ENCODE results near the gene SORCS2.

SORCS2 gene

GRCh38 chr4:7291372-7292114 is 99.2 kb downstream of the SORCS2 start:
- H3K9me3 ChIP-seq (ENCODE audit: control insufficient read depth in 2 of 2, low read length in 2 of 2) = no peaks in the 10 kb centered on the region
- H3K4me1 ChIP-seq (ENCODE audit: control insufficient read depth, insufficient read depth, low read length) = peaks cover 16% of the 10 kb centered on the region
- no peak overlapping the region for H3K27ac ChIP-seq (ENCODE audit: low read length)
- no peaks in the 10 kb centered on the region for H3K36me3 ChIP-seq (ENCODE audit: control insufficient read depth in 2 of 2, insufficient read depth in 2 of 2, low read length in 2 of 2)
- H3K9ac ChIP-seq (ENCODE audit: low read length in 2 of 2) = no peak overlapping the region
- peaks cover 3 to 4% of the 10 kb centered on the region in 2 donors for H3K27me3 ChIP-seq (ENCODE audit: control insufficient read depth in 1 of 2, insufficient read depth in 2 of 2, low read length in 2 of 2)
- no peak overlapping the region for H3K4me3 ChIP-seq (ENCODE audit: low read length in 2 of 2)

- peaks cover 16% of the 10 kb centered on the region for H3K4me1 ChIP-seq (ENCODE audit: control insufficient read depth, insufficient read depth, low read length)
- H3K27me3 ChIP-seq (ENCODE audit: control insufficient read depth in 1 of 2, insufficient read depth in 2 of 2, low read length in 2 of 2) = peaks cover 3 to 4% of the 10 kb centered on the region in 2 donors
- no peak overlapping the region for H3K27ac ChIP-seq (ENCODE audit: low read length)
These were observed 101.4 kb downstream of the SORCS2 start for GRCh38 chr4:7293703-7294102.

GRCh38 chr4:7294176-7294756 is 101.9 kb downstream of the SORCS2 start:
- Histone ChIP-seq H3K9me3 (ENCODE audit: control insufficient read depth in 2 of 2, low read length in 2 of 2) (no peaks in the 10 kb centered on the region), H3K27ac (ENCODE audit: low read length) (no peak overlapping the region), H3K4me3 (ENCODE audit: low read length in 2 of 2) (no peak overlapping the region), H3K4me1 (ENCODE audit: control insufficient read depth, insufficient read depth, low read length) (peaks cover 16% of the 10 kb centered on the region), H3K36me3 (ENCODE audit: control insufficient read depth in 2 of 2, insufficient read depth in 2 of 2, low read length in 2 of 2) (no peaks in the 10 kb centered on the region), H3K9ac (ENCODE audit: low read length in 2 of 2) (no peak overlapping the region), H3K27me3 (ENCODE audit: control insufficient read depth in 1 of 2, insufficient read depth in 2 of 2, low read length in 2 of 2) (peaks cover 3 to 4% of the 10 kb centered on the region in 2 donors)

More at GRCh38 chr4:7293703-7294102, 101.4 kb downstream of the SORCS2 start:
- Histone ChIP-seq H3K9me3 (ENCODE audit: control insufficient read depth in 2 of 2, low read length in 2 of 2) (no peaks in the 10 kb centered on the region), H3K36me3 (ENCODE audit: control insufficient read depth in 2 of 2, insufficient read depth in 2 of 2, low read length in 2 of 2) (no peaks in the 10 kb centered on the region), H3K4me3 (ENCODE audit: low read length in 2 of 2) (no peak overlapping the region), H3K9ac (ENCODE audit: low read length in 2 of 2) (no peak overlapping the region)

GRCh38 chr4:7295197-7295910 is 103.0 kb downstream of the SORCS2 start:
- Histone ChIP-seq H3K9me3 (ENCODE audit: control insufficient read depth in 2 of 2, low read length in 2 of 2) (no peaks in the 10 kb centered on the region), H3K4me1 (ENCODE audit: control insufficient read depth, insufficient read depth, low read length) (peaks cover 16% of the 10 kb centered on the region), H3K4me3 (ENCODE audit: low read length in 2 of 2) (peak overlapping the region in 1 of 2 donors; percentile 47), H3K36me3 (ENCODE audit: control insufficient read depth in 2 of 2, insufficient read depth in 2 of 2, low read length in 2 of 2) (no peaks in the 10 kb centered on the region), H3K27me3 (ENCODE audit: control insufficient read depth in 1 of 2, insufficient read depth in 2 of 2, low read length in 2 of 2) (peaks cover 3 to 4% of the 10 kb centered on the region in 2 donors), H3K27ac (ENCODE audit: low read length) (no peak overlapping the region), H3K9ac (ENCODE audit: low read length in 2 of 2) (no peak overlapping the region)

- Histone ChIP-seq H3K9me3 (ENCODE audit: control insufficient read depth in 2 of 2, low read length in 2 of 2) (no peaks in the 10 kb centered on the region), H3K36me3 (ENCODE audit: control insufficient read depth in 2 of 2, insufficient read depth in 2 of 2, low read length in 2 of 2) (no peaks in the 10 kb centered on the region), H3K9ac (ENCODE audit: low read length in 2 of 2) (no peak overlapping the region), H3K4me1 (ENCODE audit: control insufficient read depth, insufficient read depth, low read length) (peaks cover 14% of the 10 kb centered on the region), H3K27ac (ENCODE audit: low read length) (no peak overlapping the region), H3K4me3 (ENCODE audit: low read length in 2 of 2) (peak overlapping the region in 1 of 2 donors; percentile 47), H3K27me3 (ENCODE audit: control insufficient read depth in 1 of 2, insufficient read depth in 2 of 2, low read length in 2 of 2) (peaks cover 3 to 4% of the 10 kb centered on the region in 2 donors)
These were observed 103.7 kb downstream of the SORCS2 start for GRCh38 chr4:7295911-7296660.

- no peak overlapping the region for H3K9ac ChIP-seq (ENCODE audit: low read length in 2 of 2)
- no peaks in the 10 kb centered on the region for H3K9me3 ChIP-seq (ENCODE audit: control insufficient read depth in 2 of 2, low read length in 2 of 2)
- no peak overlapping the region for H3K27ac ChIP-seq (ENCODE audit: low read length)
- no peaks in the 10 kb centered on the region for H3K36me3 ChIP-seq (ENCODE audit: control insufficient read depth in 2 of 2, insufficient read depth in 2 of 2, low read length in 2 of 2)
- H3K4me1 ChIP-seq (ENCODE audit: control insufficient read depth, insufficient read depth, low read length) = peaks cover 8% of the 10 kb centered on the region
- peaks cover 3 to 4% of the 10 kb centered on the region in 2 donors for H3K27me3 ChIP-seq (ENCODE audit: control insufficient read depth in 1 of 2, insufficient read depth in 2 of 2, low read length in 2 of 2)
- H3K4me3 ChIP-seq (ENCODE audit: low read length in 2 of 2) = no peak overlapping the region
These were observed 104.5 kb downstream of the SORCS2 start for GRCh38 chr4:7296661-7297335.

- no peaks in the 10 kb centered on the region for H3K36me3 ChIP-seq (ENCODE audit: control insufficient read depth in 2 of 2, insufficient read depth in 2 of 2, low read length in 2 of 2)
- no peak overlapping the region for H3K4me3 ChIP-seq (ENCODE audit: low read length in 2 of 2)
- peaks cover 8% of the 10 kb centered on the region for H3K4me1 ChIP-seq (ENCODE audit: control insufficient read depth, insufficient read depth, low read length)
- peaks cover 3 to 4% of the 10 kb centered on the region in 2 donors for H3K27me3 ChIP-seq (ENCODE audit: control insufficient read depth in 1 of 2, insufficient read depth in 2 of 2, low read length in 2 of 2)
- H3K27ac ChIP-seq (ENCODE audit: low read length) = no peak overlapping the region
- H3K9ac ChIP-seq (ENCODE audit: low read length in 2 of 2) = no peak overlapping the region
- no peaks in the 10 kb centered on the region for H3K9me3 ChIP-seq (ENCODE audit: control insufficient read depth in 2 of 2, low read length in 2 of 2)
These were observed 105.0 kb downstream of the SORCS2 start for GRCh38 chr4:7297374-7297773.

- H3K4me1 ChIP-seq (ENCODE audit: control insufficient read depth, insufficient read depth, low read length) = peaks cover 8% of the 10 kb centered on the region
- H3K36me3 ChIP-seq (ENCODE audit: control insufficient read depth in 2 of 2, insufficient read depth in 2 of 2, low read length in 2 of 2) = no peaks in the 10 kb centered on the region
- peaks cover 3 to 4% of the 10 kb centered on the region in 2 donors for H3K27me3 ChIP-seq (ENCODE audit: control insufficient read depth in 1 of 2, insufficient read depth in 2 of 2, low read length in 2 of 2)
- H3K27ac ChIP-seq (ENCODE audit: low read length) = no peak overlapping the region
- no peak overlapping the region for H3K4me3 ChIP-seq (ENCODE audit: low read length in 2 of 2)
- no peaks in the 10 kb centered on the region for H3K9me3 ChIP-seq (ENCODE audit: control insufficient read depth in 2 of 2, low read length in 2 of 2)
- H3K9ac ChIP-seq (ENCODE audit: low read length in 2 of 2) = no peak overlapping the region
These were observed 105.5 kb downstream of the SORCS2 start for GRCh38 chr4:7297881-7298280.

GRCh38 chr4:7298619-7299009 is 106.3 kb downstream of the SORCS2 start:
- no peak overlapping the region for H3K27ac ChIP-seq (ENCODE audit: low read length)
- H3K9me3 ChIP-seq (ENCODE audit: control insufficient read depth in 2 of 2, low read length in 2 of 2) = no peaks in the 10 kb centered on the region
- H3K9ac ChIP-seq (ENCODE audit: low read length in 2 of 2) = no peak overlapping the region
- H3K36me3 ChIP-seq (ENCODE audit: control insufficient read depth in 2 of 2, insufficient read depth in 2 of 2, low read length in 2 of 2) = no peaks in the 10 kb centered on the region
- H3K4me3 ChIP-seq (ENCODE audit: low read length in 2 of 2) = no peak overlapping the region
- H3K27me3 ChIP-seq (ENCODE audit: control insufficient read depth in 1 of 2, insufficient read depth in 2 of 2, low read length in 2 of 2) = peaks cover 3 to 4% of the 10 kb centered on the region in 2 donors
- H3K4me1 ChIP-seq (ENCODE audit: control insufficient read depth, insufficient read depth, low read length) = peaks cover 8% of the 10 kb centered on the region

All from stomach smooth muscle (tissue), 2 donors.